Spinal cord (tissue), 10 donors: Measurements from ENCODE around the gene ACKR2. TPM values are rescaled to one million over a fixed set of nuclear protein-coding genes. Genes with fewer than 3 reads are reported as not detected.

Experiments used
- DNase-seq, 6 donors: peaks; one replicate each; pipeline versions ENCODE4 v3.0.0 to v3.0.0-alpha.2; 2013 to 2015; ENCODE audit warnings: low spot score in 6 of 6, low read depth in 4 of 6
- H3K27ac ChIP-seq: one replicate; pipeline ENCODE4 v1.5.1; 2013; ENCODE audit warnings: low read depth, low read length, control low read depth
- H3K27me3 ChIP-seq: one replicate; pipeline ENCODE4 v1.6.1; 2013; ENCODE audit warnings: low read length; ENCODE audit not compliant: control insufficient read depth, insufficient read depth
- H3K36me3 ChIP-seq: one replicate; pipeline ENCODE4 v1.6.1; 2013; ENCODE audit warnings: low read length; ENCODE audit not compliant: control insufficient read depth, insufficient read depth
- H3K4me1 ChIP-seq: one replicate; pipeline ENCODE4 v1.6.1; 2013; ENCODE audit warnings: low read length; ENCODE audit not compliant: control insufficient read depth, insufficient read depth
- H3K4me3 ChIP-seq: one replicate; pipeline ENCODE4 v1.5.1; 2013; ENCODE audit warnings: low read depth, low read length, control low read depth
- H3K9me3 ChIP-seq: one replicate; pipeline ENCODE4 v1.6.1; 2013; ENCODE audit warnings: low read length; ENCODE audit not compliant: control insufficient read depth, insufficient read depth
- WGBS: methylation state at CpG from one replicate; pipeline ENCODE4 v1.1.5; 2013; ENCODE audit warnings: missing lambda C conversion rate; ENCODE audit not compliant: insufficient coverage; 5-methylcytosine and 5-hydroxymethylcytosine counted together
- polyA plus RNA-seq, 2 donors: library from polyadenylated mRNA; unstranded; fragments of 120-200 nt; gene quantifications; one replicate each; pipeline ENCODE4 v1.2.1, GENCODE V29; 2013; ENCODE audit not compliant: insufficient read length in 2 of 2
- small RNA-seq: library from RNA; depleted of rRNA; stranded (forward); fragments of <200 nt; gene quantifications from one replicate; pipeline ENCODE3, GENCODE V24; 2014; ENCODE audit warnings: low replicate concordance
- total RNA-seq, 2 donors: library from RNA; depleted of rRNA in 1 of 2; stranded (reverse); fragments of 120-200 nt in 1 of 2; fragments of >200 nt in 1 of 2; gene quantifications; one replicate each; pipeline versions ENCODE4 v1.2.3 to v1.2.4, GENCODE V29; 2013 to 2014
- donor health status: healthy.

Gene ACKR2
- total and polyA plus RNA-seq, 4 donors = 0.65 to 2.5 (median 1.1) TPM

DNA sequence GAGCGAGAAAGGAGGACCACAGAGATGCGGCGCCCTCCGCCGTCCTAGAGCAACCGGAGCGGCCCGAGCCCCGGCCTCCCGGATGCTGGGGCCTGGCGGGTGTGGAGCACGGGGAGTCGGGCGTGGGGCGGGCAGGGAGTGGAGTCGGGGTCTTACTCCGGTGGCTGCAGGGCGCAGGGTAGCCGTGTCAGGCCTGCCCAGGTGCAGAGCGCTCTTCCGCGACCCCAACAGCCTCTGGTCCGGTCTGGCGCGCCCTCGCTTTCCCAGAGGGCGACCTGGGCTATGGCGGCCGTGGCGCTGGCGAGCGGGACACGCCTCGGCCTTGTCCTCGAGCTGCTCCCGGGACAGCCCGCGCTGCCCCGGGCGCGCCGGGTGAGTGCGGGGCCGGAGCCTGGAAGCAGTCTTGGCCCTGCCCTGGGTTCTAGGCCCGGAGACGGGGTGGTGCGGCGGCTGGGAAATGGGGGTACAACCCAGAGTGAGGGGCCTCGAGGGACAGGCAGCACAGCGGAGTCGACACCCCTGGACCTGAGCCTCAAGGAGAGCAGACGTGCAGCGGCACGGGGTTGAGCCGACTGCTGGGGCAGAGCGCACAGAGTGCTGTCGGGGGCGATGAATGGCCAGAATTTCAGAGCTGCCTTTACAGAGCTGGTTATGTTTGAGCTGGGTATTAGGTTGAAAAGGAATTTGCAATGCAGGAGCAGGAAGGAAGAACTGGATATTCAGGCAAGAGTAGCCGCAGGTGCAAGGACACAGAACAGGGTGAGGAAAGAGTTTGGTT is 97.0 kb downstream of the ACKR2 start, which contains the start of gene ZNF662:
TSS of gene ZNF662 (plus strand) at position 73 of the 778 bp plus-strand sequence. CDS start 1,973 bp downstream, outside the sequence.
- Histone ChIP-seq H3K4me1 (peaks cover 17% of the 10 kb centered on the region), H3K27me3 (no peaks in the 10 kb centered on the region), H3K36me3 (peaks cover 27% of the 10 kb centered on the region), H3K27ac (peak within 1 kb of the TSS; percentile 45), H3K9me3 (peaks cover 2% of the 10 kb centered on the region), H3K4me3 (peak within 1 kb of the TSS; percentile 55)
- peak; percentile 26 to 91 (median 60) for DNase-seq
- WGBS = 1% methylated on average over 58 of the region's 59 CpGs

DNA sequence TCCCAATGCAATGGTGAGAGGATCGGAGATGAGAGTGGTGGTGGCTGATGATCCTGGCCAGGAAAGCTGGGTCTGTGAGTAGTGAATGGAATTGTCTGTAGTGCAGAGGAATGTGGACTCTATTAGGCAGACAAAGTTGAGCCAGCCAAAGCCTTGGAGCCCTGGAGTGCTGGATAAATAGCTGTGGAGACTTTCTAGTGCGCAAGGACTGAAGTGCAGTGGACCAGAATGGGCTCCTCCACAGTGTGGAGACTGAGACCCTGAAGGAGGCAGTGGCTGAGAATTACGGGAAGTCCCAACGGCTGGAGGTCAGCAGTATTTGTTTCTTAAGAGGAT is 97.6 kb downstream of the ACKR2 start:
- Histone ChIP-seq H3K27me3 (no peaks in the 10 kb centered on the region), H3K36me3 (peaks cover 27% of the 10 kb centered on the region), H3K4me1 (peaks cover 17% of the 10 kb centered on the region), H3K27ac (peak overlapping the region; percentile 45), H3K9me3 (peaks cover 2% of the 10 kb centered on the region), H3K4me3 (peak overlapping the region; percentile 55)
- 57% methylated on average over 4 of the region's 4 CpGs for WGBS
- DNase-seq = peak in 2 of 6 donors; percentile 2 to 41

- H3K27me3 ChIP-seq = no peaks in the 10 kb centered on the region
- H3K4me1 ChIP-seq = peaks cover 17% of the 10 kb centered on the region
- 95% methylated on average over 7 of the region's 7 CpGs for WGBS
- H3K36me3 ChIP-seq = peaks cover 34% of the 10 kb centered on the region
- DNase-seq = no peak
- peaks cover 9% of the 10 kb centered on the region for H3K9me3 ChIP-seq
- no peak overlapping the region for H3K27ac ChIP-seq
- H3K4me3 ChIP-seq = no peak overlapping the region
Measured at GRCh38 chr3:42908675-42909074, 99.4 kb downstream of the ACKR2 start.

DNA sequence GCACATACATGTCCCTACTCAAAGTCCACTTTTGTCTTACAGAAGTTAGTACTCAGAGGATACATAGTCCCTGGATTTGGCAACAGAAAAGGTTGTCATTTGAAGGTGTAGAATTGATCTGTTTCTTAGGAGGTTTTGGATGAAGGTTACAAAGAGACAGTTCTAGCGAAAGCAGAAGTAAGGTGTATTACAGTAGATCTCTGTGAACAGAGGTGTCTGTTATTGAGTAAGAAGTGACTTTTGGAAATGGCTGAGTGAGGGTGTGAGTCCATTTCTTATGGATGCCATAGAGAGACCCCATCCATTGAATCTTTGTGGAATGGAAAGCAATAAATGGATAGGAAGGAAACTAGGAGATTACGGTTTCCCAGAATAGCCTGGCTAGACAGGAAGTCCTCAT is 102.3 kb downstream of the ACKR2 start:
- Histone ChIP-seq H3K9me3 (peaks cover 22% of the 10 kb centered on the region), H3K4me3 (no peak overlapping the region), H3K36me3 (peaks cover 50% of the 10 kb centered on the region), H3K4me1 (peaks cover 9% of the 10 kb centered on the region), H3K27ac (no peak overlapping the region), H3K27me3 (no peaks in the 10 kb centered on the region)
- no peak for DNase-seq
- WGBS = 100% methylated on average over 1 of the region's 2 CpGs

DNA sequence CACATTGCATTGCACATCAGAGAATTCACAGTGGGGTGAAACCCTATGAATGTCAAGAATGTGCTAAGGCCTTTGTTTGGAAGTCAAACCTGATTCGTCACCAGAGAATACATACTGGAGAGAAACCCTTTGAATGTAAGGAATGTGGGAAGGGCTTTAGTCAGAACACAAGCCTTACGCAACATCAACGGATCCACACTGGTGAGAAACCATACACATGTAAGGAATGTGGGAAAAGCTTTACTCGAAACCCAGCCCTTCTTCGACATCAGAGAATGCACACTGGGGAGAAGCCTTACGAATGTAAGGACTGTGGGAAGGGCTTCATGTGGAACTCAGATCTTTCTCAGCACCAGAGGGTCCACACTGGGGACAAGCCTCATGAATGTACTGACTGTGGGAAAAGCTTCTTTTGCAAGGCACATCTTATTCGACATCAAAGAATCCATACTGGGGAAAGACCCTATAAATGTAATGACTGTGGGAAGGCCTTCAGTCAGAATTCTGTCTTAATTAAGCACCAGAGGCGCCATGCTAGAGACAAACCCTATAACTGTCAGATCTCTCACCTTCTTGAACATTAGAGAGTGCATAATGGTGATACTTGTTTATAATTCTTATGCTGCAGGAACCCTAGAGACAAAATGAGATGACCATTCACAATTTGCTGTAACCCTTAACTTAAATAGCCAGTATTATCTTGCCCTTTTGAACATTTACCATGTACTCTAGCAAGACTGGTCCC is 105.7 kb downstream of the ACKR2 start:
- Histone ChIP-seq H3K27me3 (no peaks in the 10 kb centered on the region), H3K4me3 (no peak overlapping the region), H3K36me3 (peaks cover 33% of the 10 kb centered on the region)

More for the DNA sequence above, 105.7 kb downstream of the ACKR2 start:
- Histone ChIP-seq H3K4me1 (no peaks in the 10 kb centered on the region), H3K9me3 (peaks cover 22% of the 10 kb centered on the region), H3K27ac (no peak overlapping the region)
- no peak for DNase-seq
- 98% methylated on average over 6 of the region's 8 CpGs for WGBS

Small RNA genes lying within 50 kb of the gene (small RNA-seq; reads per million reads assigned to genes)
- not detected for gene CCDC13

Other genes starting within 250 kb of the ACKR2 start
- gene SEC22C, start 227.5 kb upstream of the ACKR2 start, total RNA-seq = 10 to 100 TPM; 62.5 to 67.4 TPM
- 10 to 100 TPM; 40.4 to 44.1 TPM for gene SEC22C, start 227.5 kb upstream of the ACKR2 start, polyA plus RNA-seq
- 10 to 100 TPM; 19.6 to 22.8 TPM for gene SS18L2, start 218.6 kb upstream of the ACKR2 start, total RNA-seq
- 10 to 100 TPM; 32.5 to 33.4 TPM for gene SS18L2, start 218.6 kb upstream of the ACKR2 start, polyA plus RNA-seq
- gene NKTR, start 208.8 kb upstream of the ACKR2 start, total RNA-seq = 100 to 1,000 TPM in 1 of 2 donors, 10 to 100 TPM in 1; 94.5 to 176 TPM
- 10 to 100 TPM; 80.8 to 96.0 TPM for gene NKTR, start 208.8 kb upstream of the ACKR2 start, polyA plus RNA-seq
- gene ZBTB47, start 155.7 kb upstream of the ACKR2 start, total RNA-seq = 10 to 100 TPM; 23.8 to 47.4 TPM
- gene ZBTB47, start 155.7 kb upstream of the ACKR2 start, polyA plus RNA-seq = 10 to 100 TPM; 58.8 to 59.5 TPM
- under 1 TPM in 1 of 2 donors, not detected in 1; 0.11 TPM for gene KLHL40, start 123.9 kb upstream of the ACKR2 start, total RNA-seq
- under 1 TPM; 0.21 to 0.38 TPM for gene KLHL40, start 123.9 kb upstream of the ACKR2 start, polyA plus RNA-seq
- gene HHATL, start 106.6 kb upstream of the ACKR2 start, total RNA-seq = 1 to 10 TPM; 2.1 TPM
- 1 to 10 TPM; 5.0 to 7.2 TPM for gene HHATL, start 106.6 kb upstream of the ACKR2 start, polyA plus RNA-seq
- gene CCDC13, start 36.2 kb upstream of the ACKR2 start, total RNA-seq = 10 to 100 TPM in 1 of 2 donors, 1 to 10 TPM in 1; 2.7 to 15.0 TPM
- 1 to 10 TPM; 5.9 to 6.3 TPM for gene CCDC13, start 36.2 kb upstream of the ACKR2 start, polyA plus RNA-seq
- gene HIGD1A, start 5.0 kb upstream of the ACKR2 start, total RNA-seq = 100 to 1,000 TPM; 136 to 200 TPM
- 100 to 1,000 TPM; 163 to 194 TPM for gene HIGD1A, start 5.0 kb upstream of the ACKR2 start, polyA plus RNA-seq
- not detected for gene CYP8B1, start 66.4 kb downstream of the ACKR2 start, total RNA-seq
- under 1 TPM; 0.08 to 0.09 TPM for gene CYP8B1, start 66.4 kb downstream of the ACKR2 start, polyA plus RNA-seq
- 10 to 100 TPM; 15.8 to 27.5 TPM for gene ZNF662, start 96.7 kb downstream of the ACKR2 start, total RNA-seq
- gene ZNF662, start 96.7 kb downstream of the ACKR2 start, polyA plus RNA-seq = 10 to 100 TPM; 23.1 to 26.9 TPM
- gene GASK1A, start 169.9 kb downstream of the ACKR2 start, total RNA-seq = 10 to 100 TPM; 22.5 to 40.1 TPM
- 10 to 100 TPM in 1 of 2 donors, 1 to 10 TPM in 1; 5.2 to 10.2 TPM for gene GASK1A, start 169.9 kb downstream of the ACKR2 start, polyA plus RNA-seq